GM23338 (cell line): ENCODE results near the gene ZNF544. TPM values are rescaled to one million over a fixed set of nuclear protein-coding genes. Genes with fewer than 3 reads are reported as not detected.

Source experiments
- ATAC-seq: fragments of 200-7000 bp; cut with Tn5 transposase; 3 replicates; pipeline ENCODE4 v1.9.1; 2020
- DNase-seq: peaks from one replicate; pipeline ENCODE4 v3.0.0-alpha.2; 2015; ENCODE audit warnings: low spot score
- H2AFZ ChIP-seq: fragments of 200-600 bp; sonication (generic); 2 replicates; pipeline ENCODE4 v1.8.0; 2016; ENCODE audit warnings: antibody characterized with exemption, mild to moderate bottlenecking, moderate library complexity
- H3F3A ChIP-seq: fragments of 200-600 bp; sonication (generic); replicated peaks from 2 replicates; pipeline ENCODE4 v1.8.0; 2017; ENCODE audit warnings: antibody characterized with exemption, mixed run types, low read depth
- H3K27ac ChIP-seq: fragments of 200-600 bp; sonication (generic); 2 replicates; pipeline ENCODE4 v1.6.1; 2016; ENCODE audit warnings: low read depth
- H3K27me3 ChIP-seq: fragments of 200-600 bp; sonication (generic); 2 replicates; pipeline ENCODE4 v1.8.0; 2016; ENCODE audit warnings: mild to moderate bottlenecking, mixed run types, moderate library complexity; ENCODE audit not compliant: insufficient read depth
- H3K36me3 ChIP-seq: fragments of 200-600 bp; sonication (generic); 2 replicates; pipeline ENCODE4 v1.8.0; 2016; ENCODE audit warnings: mild to moderate bottlenecking; ENCODE audit not compliant: insufficient read depth
- H3K4me1 ChIP-seq: fragments of 200-600 bp; sonication (generic); 2 replicates; pipeline ENCODE4 v1.8.0; 2016; ENCODE audit warnings: mild to moderate bottlenecking, moderate library complexity; ENCODE audit not compliant: insufficient read depth
- H3K4me2 ChIP-seq: fragments of 200-600 bp; sonication (generic); 2 replicates; pipeline ENCODE4 v1.7.1; 2017; ENCODE audit warnings: mixed run types
- H3K4me3 ChIP-seq: fragments of 200-600 bp; sonication (generic); 2 replicates; pipeline ENCODE4 v1.6.1; 2016; ENCODE audit warnings: mixed run types
- H3K79me2 ChIP-seq: fragments of 200-600 bp; sonication (generic); replicated peaks from 2 replicates; pipeline ENCODE4 v1.8.0; 2017; ENCODE audit warnings: mild to moderate bottlenecking; ENCODE audit not compliant: insufficient read depth
- H3K9me2 ChIP-seq: fragments of 200-600 bp; sonication (generic); 2 replicates; pipeline ENCODE4 v1.8.0; 2017; ENCODE audit not compliant: insufficient read depth
- H4K20me1 ChIP-seq: fragments of 200-600 bp; sonication (generic); replicated peaks from 2 replicates; pipeline ENCODE4 v1.8.0; 2017; ENCODE audit warnings: mild to moderate bottlenecking; ENCODE audit not compliant: insufficient read depth
- H3K27ac Mint-ChIP-seq: 2 replicates; pipeline ENCODE4 v1.8.0; 2020; ENCODE audit warnings: inconsistent platforms, mild to moderate bottlenecking, moderate library complexity, mixed read lengths
- H3K27me3 Mint-ChIP-seq: 3 replicates; pipeline ENCODE4 v1.8.0; 2022; ENCODE audit warnings: low read depth, mild to moderate bottlenecking, moderate library complexity, mixed read lengths, inconsistent platforms; ENCODE audit not compliant: insufficient read depth, poor library complexity
- H3K36me3 Mint-ChIP-seq: 3 replicates; pipeline ENCODE4 v1.8.0; 2021; ENCODE audit warnings: low read depth, mild to moderate bottlenecking, inconsistent platforms, moderate library complexity, mixed read lengths
- H3K4me1 Mint-ChIP-seq: 3 replicates; pipeline ENCODE4 v1.8.0; 2020; ENCODE audit warnings: mild to moderate bottlenecking, inconsistent platforms, mixed read lengths
- H3K4me3 Mint-ChIP-seq: 3 replicates; pipeline ENCODE4 v1.8.0; 2021; ENCODE audit warnings: moderate library complexity, mild to moderate bottlenecking, inconsistent platforms, mixed read lengths
- H3K9me3 Mint-ChIP-seq: 3 replicates; pipeline ENCODE4 v1.8.0; 2020; ENCODE audit warnings: moderate library complexity, mild to moderate bottlenecking, inconsistent platforms, mixed read lengths
- CREB1 ChIP-seq: fragments of 250-450 bp; sonication (Bioruptor Pico); IDR thresholded peaks from 2 replicates; pipeline ENCODE4 v1.5.0; 2020; ENCODE audit warnings: low read depth, mild to moderate bottlenecking, moderate library complexity
- EZH2 ChIP-seq: fragments of 200-600 bp; sonication (generic); IDR thresholded peaks from one replicate; pipeline ENCODE4 v1.8.0; 2017; ENCODE audit warnings: antibody characterized with exemption, mild to moderate bottlenecking, low read depth; ENCODE audit not compliant: unreplicated experiment
- EZH2phosphoT487 ChIP-seq: fragments of 200-600 bp; sonication (generic); IDR thresholded peaks from one replicate; pipeline ENCODE4 v1.8.1; 2018; ENCODE audit warnings: antibody characterized with exemption; ENCODE audit not compliant: unreplicated experiment
- polyA plus RNA-seq: library from polyadenylated mRNA; unstranded; fragments of >200 nt; fragmentation: Nextera tagmentation; extraction: Ambion mirVana; gene quantifications from 2 replicates; pipeline ENCODE4 v1.2.1, GENCODE V29; 2016
- total RNA-seq: library from RNA; depleted of rRNA; stranded (reverse); fragments of >200 nt; shearing (Covaris generic); gene quantifications from 2 replicates; pipeline ENCODE4 v1.2.3, GENCODE V29; 2014
- TF ChIP-seq, protein P1 (sequence below): fragments of 250-450 bp; sonication (Bioruptor Pico); IDR thresholded peaks from 2 replicates; pipeline ENCODE4 v1.5.0; 2020; ENCODE audit warnings: mild to moderate bottlenecking, moderate library complexity
- TF ChIP-seq, protein P2 (sequence below): IDR thresholded peaks from 2 replicates; pipeline ENCODE4 v1.6.1; 2016; ENCODE audit warnings: antibody characterized with exemption

ZNF544 gene
- total and polyA plus RNA-seq, 2 experiments from 2014 or later = 29.4 to 93.9 TPM

DNA sequence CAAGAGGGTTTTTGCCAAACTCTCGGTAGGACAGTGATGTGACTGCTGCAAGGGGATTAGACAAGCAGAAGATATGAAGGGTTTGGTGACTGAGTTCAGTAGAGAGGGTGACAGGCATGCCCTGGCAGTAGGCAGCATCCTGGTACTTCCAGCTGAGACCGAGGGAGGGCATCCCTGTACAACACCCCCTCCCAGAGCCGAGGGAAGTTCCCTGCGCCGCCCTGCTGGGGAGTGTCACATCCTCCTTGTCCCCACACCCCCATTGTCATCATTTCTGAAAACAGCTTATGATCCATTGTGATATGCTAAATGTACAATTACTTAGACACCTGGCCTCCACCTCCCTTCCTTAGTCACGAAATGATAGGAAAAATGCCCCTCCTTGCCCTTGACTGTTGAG is 14.6 kb downstream of the ZNF544 start:
- H3K27me3 ChIP-seq = no peaks in the 10 kb centered on the region
- H3K36me3 Mint-ChIP-seq = peaks cover 100% of the 10 kb centered on the region
- H3K4me3 Mint-ChIP-seq = no peak overlapping the region
- H3K27ac Mint-ChIP-seq = no peak overlapping the region
- TF ChIP-seq, protein P1, sequence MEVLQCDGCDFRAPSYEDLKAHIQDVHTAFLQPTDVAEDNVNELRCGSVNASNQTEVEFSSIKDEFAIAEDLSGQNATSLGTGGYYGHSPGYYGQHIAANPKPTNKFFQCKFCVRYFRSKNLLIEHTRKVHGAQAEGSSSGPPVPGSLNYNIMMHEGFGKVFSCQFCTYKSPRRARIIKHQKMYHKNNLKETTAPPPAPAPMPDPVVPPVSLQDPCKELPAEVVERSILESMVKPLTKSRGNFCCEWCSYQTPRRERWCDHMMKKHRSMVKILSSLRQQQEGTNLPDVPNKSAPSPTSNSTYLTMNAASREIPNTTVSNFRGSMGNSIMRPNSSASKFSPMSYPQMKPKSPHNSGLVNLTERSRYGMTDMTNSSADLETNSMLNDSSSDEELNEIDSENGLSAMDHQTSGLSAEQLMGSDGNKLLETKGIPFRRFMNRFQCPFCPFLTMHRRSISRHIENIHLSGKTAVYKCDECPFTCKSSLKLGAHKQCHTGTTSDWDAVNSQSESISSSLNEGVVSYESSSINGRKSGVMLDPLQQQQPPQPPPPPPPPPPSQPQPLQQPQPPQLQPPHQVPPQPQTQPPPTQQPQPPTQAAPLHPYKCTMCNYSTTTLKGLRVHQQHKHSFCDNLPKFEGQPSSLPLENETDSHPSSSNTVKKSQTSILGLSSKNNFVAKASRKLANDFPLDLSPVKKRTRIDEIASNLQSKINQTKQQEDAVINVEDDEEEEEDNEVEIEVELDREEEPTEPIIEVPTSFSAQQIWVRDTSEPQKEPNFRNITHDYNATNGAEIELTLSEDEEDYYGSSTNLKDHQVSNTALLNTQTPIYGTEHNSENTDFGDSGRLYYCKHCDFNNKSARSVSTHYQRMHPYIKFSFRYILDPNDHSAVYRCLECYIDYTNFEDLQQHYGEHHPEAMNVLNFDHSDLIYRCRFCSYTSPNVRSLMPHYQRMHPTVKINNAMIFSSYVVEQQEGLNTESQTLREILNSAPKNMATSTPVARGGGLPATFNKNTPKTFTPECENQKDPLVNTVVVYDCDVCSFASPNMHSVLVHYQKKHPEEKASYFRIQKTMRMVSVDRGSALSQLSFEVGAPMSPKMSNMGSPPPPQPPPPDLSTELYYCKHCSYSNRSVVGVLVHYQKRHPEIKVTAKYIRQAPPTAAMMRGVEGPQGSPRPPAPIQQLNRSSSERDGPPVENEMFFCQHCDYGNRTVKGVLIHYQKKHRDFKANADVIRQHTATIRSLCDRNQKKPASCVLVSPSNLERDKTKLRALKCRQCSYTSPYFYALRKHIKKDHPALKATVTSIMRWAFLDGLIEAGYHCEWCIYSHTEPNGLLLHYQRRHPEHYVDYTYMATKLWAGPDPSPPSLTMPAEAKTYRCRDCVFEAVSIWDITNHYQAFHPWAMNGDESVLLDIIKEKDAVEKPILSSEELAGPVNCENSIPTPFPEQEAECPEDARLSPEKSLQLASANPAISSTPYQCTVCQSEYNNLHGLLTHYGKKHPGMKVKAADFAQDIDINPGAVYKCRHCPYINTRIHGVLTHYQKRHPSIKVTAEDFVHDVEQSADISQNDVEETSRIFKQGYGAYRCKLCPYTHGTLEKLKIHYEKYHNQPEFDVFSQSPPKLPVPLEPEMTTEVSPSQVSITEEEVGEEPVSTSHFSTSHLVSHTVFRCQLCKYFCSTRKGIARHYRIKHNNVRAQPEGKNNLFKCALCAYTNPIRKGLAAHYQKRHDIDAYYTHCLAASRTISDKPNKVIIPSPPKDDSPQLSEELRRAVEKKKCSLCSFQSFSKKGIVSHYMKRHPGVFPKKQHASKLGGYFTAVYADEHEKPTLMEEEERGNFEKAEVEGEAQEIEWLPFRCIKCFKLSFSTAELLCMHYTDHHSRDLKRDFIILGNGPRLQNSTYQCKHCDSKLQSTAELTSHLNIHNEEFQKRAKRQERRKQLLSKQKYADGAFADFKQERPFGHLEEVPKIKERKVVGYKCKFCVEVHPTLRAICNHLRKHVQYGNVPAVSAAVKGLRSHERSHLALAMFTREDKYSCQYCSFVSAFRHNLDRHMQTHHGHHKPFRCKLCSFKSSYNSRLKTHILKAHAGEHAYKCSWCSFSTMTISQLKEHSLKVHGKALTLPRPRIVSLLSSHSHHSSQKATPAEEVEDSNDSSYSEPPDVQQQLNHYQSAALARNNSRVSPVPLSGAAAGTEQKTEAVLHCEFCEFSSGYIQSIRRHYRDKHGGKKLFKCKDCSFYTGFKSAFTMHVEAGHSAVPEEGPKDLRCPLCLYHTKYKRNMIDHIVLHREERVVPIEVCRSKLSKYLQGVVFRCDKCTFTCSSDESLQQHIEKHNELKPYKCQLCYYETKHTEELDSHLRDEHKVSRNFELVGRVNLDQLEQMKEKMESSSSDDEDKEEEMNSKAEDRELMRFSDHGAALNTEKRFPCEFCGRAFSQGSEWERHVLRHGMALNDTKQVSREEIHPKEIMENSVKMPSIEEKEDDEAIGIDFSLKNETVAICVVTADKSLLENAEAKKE = no peak
- TF ChIP-seq, protein P2, sequence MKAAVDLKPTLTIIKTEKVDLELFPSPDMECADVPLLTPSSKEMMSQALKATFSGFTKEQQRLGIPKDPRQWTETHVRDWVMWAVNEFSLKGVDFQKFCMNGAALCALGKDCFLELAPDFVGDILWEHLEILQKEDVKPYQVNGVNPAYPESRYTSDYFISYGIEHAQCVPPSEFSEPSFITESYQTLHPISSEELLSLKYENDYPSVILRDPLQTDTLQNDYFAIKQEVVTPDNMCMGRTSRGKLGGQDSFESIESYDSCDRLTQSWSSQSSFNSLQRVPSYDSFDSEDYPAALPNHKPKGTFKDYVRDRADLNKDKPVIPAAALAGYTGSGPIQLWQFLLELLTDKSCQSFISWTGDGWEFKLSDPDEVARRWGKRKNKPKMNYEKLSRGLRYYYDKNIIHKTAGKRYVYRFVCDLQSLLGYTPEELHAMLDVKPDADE = no peak
- no peak for TF ChIP-seq EZH2
- TF ChIP-seq EZH2phosphoT487 = no peak
- H3K36me3 ChIP-seq = peaks cover 53% of the 10 kb centered on the region
- no peak overlapping the region for H2AFZ ChIP-seq
- H3K4me1 ChIP-seq = no peaks in the 10 kb centered on the region
- H3K27me3 Mint-ChIP-seq = peaks cover 5% of the 10 kb centered on the region
- H3K4me2 ChIP-seq = no peak overlapping the region
- no peak overlapping the region for H3K27ac ChIP-seq
- H3K9me2 ChIP-seq = no peaks in the 10 kb centered on the region; the same call in 1 of the 2 replicates
- H3K4me1 Mint-ChIP-seq = no peaks in the 10 kb centered on the region
- ATAC-seq (no peak), DNase-seq (no peak)
- peaks cover 8% of the 10 kb centered on the region for H4K20me1 ChIP-seq
- H3K9me3 Mint-ChIP-seq = peaks cover 51% of the 10 kb centered on the region
- 0 out of 2 replicates have a peak, but pooled peaks cover 3% of the 10 kb centered on the region for H3F3A ChIP-seq
- H3K79me2 ChIP-seq = peaks cover 24% of the 10 kb centered on the region
- no peak overlapping the region for H3K4me3 ChIP-seq

DNA sequence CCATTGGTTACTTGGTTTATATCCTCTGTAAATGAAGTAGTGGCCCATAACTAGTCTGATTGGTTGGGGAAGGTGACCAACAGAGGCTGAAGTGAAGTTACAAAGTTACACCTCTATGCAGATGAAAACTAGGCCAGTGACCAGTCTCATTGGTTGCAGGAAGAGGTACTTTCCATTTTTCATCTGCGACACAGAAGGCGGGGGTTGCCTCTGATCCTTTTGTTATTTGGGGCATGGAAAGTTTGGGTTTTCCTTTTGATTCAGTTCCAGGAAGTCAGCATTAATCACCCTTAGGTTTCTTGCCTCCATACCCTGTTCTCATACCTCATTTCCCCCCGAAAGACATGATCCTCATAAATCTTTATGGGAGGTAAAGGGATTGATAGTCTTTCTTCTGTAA is 20.2 kb downstream of the ZNF544 start:
- no peaks in the 10 kb centered on the region for H3K27me3 ChIP-seq
- Mint-ChIP-seq H3K4me1 (no peaks in the 10 kb centered on the region), H3K4me3 (no peak overlapping the region), H3K27me3 (peaks cover 6% of the 10 kb centered on the region), H3K36me3 (peaks cover 100% of the 10 kb centered on the region), H3K9me3 (peaks cover 96% of the 10 kb centered on the region), H3K27ac (no peak overlapping the region)
- no peak overlapping the region for H3K4me2 ChIP-seq
- peaks cover 4% of the 10 kb centered on the region; the same call in 1 of the 2 replicates for H3K9me2 ChIP-seq
- H3K27ac ChIP-seq = no peak overlapping the region
- DNase-seq = no peak
- H3K36me3 ChIP-seq = peaks cover 97% of the 10 kb centered on the region
- H3K4me1 ChIP-seq = no peaks in the 10 kb centered on the region
- H4K20me1 ChIP-seq = no peaks in the 10 kb centered on the region; the same call in 1 of the 2 replicates
- no peak for ATAC-seq
- H3K79me2 ChIP-seq = peaks cover 10% of the 10 kb centered on the region; the same call in 1 of the 2 replicates
- H3K4me3 ChIP-seq = no peak overlapping the region
- H2AFZ ChIP-seq = no peak overlapping the region
- H3F3A ChIP-seq = 0 out of 2 replicates have a peak, but pooled peaks cover 5% of the 10 kb centered on the region
- TF ChIP-seq, protein P1 = no peak
- no peak for TF ChIP-seq CREB1 (CRISPR knock-in tag)
